HG02840 (cell line): Measurements from ENCODE around the gene CSAG3.
"Not testable (repeated sequence)": the region's sequence is repeated elsewhere in the genome, so short reads cannot be mapped to it uniquely, and the experiment has no call there.

ENCODE experiments used
- ATAC-seq: cut with Tn5 transposase; IDR thresholded peaks from one replicate; pipeline ENCODE4 v1.9.1; 2021; ENCODE audit warnings: mild to moderate bottlenecking, moderate library complexity, moderate number of reproducible peaks; ENCODE audit not compliant: unreplicated experiment, low FRiP score

CSAG3 gene

GRCh38 chrX:152758918-152759317, at the start of gene CSAG3:
TSS of gene CSAG3 (plus strand) at chrX:152759218.
- not testable (repeated sequence) for ATAC-seq

GRCh38 chrX:152713195-152713594, 45.8 kb upstream of the CSAG3 start:
- not testable (repeated sequence) for ATAC-seq

GRCh38 chrX:152713815-152714787, 44.9 kb upstream of the CSAG3 start, which contains the start of gene MAGEA2B:
TSS of gene MAGEA2B (plus strand) at chrX:152714628. CDS start at chrX:152717107, 2,479 bp downstream.
- ATAC-seq: not testable (repeated sequence)

GRCh38 chrX:152725409-152725808, 33.6 kb upstream of the CSAG3 start:
- ATAC-seq: no peak

GRCh38 chrX:152733261-152733975, 25.6 kb upstream of the CSAG3 start, which contains the start of the genes CSAG1 and MAGEA12:
TSS of gene CSAG1 (minus strand) at chrX:152733721. CDS start at chrX:152732460, 1,261 bp downstream.
TSS of gene MAGEA12 (plus strand) at chrX:152733757. CDS start at chrX:152736162, 2,405 bp downstream.
- no peak for ATAC-seq

- ATAC-seq: not testable (repeated sequence)
Observed at GRCh38 chrX:152734143-152734858, 24.7 kb upstream of the CSAG3 start.

GRCh38 chrX:152735101-152735500, 23.9 kb upstream of the CSAG3 start:
- no peak for ATAC-seq

- ATAC-seq: no peak
Observed at GRCh38 chrX:152735860-152736511, 23.0 kb upstream of the CSAG3 start.

- ATAC-seq: not testable (repeated sequence)
Observed at GRCh38 chrX:152736528-152736927, 22.5 kb upstream of the CSAG3 start.

GRCh38 chrX:152738560-152738959, 20.5 kb upstream of the CSAG3 start:
- ATAC-seq: no peak

- ATAC-seq: not testable (repeated sequence)
Observed at GRCh38 chrX:152753686-152754650, 5.0 kb upstream of the CSAG3 start, which contains the start of gene MAGEA2. TSS of gene MAGEA2 (minus strand) at chrX:152753842. CDS start at chrX:152751363, 2,479 bp downstream.

GRCh38 chrX:152754871-152755270, 4.1 kb upstream of the CSAG3 start:
- not testable (repeated sequence) for ATAC-seq

- not testable (repeated sequence) for ATAC-seq
Observed at GRCh38 chrX:152759544-152759943, 526 bp downstream of the CSAG3 start.

- not testable (repeated sequence) for ATAC-seq
Observed at GRCh38 chrX:152761582-152761981, 2.6 kb downstream of the CSAG3 start.

- ATAC-seq: not testable (repeated sequence)
Observed at GRCh38 chrX:152766562-152766961, 7.5 kb downstream of the CSAG3 start.

GRCh38 chrX:152769549-152770289, 10.7 kb downstream of the CSAG3 start, which contains the start of gene MAGEA6:
TSS of gene MAGEA6 (minus strand) at chrX:152769689. CDS start at chrX:152767650, 2,039 bp downstream.
- ATAC-seq: not testable (repeated sequence)

- ATAC-seq: peak; percentile 82
Observed at GRCh38 chrX:152787062-152787461, 28.0 kb downstream of the CSAG3 start.

GRCh38 chrX:152798945-152799344, 39.9 kb downstream of the CSAG3 start:
- ATAC-seq: no peak
